RWPE2 (cell line): ENCODE measurements around the gene SPINDOC.

Source experiments
- ATAC-seq: fragments of 200-7000 bp; cut with Tn5 transposase; 3 replicates; pipeline ENCODE4 v1.9.1; 2021; ENCODE audit warnings: low read depth
- DNase-seq: peaks from one replicate; pipeline ENCODE4 v3.0.0-alpha.2; 2020; ENCODE audit warnings: low spot score
- H3K27ac ChIP-seq: fragments of 450-650 bp; 2 replicates; pipeline ENCODE4 v1.5.1; 2017; ENCODE audit warnings: mild to moderate bottlenecking; ENCODE audit not compliant: poor library complexity, severe bottlenecking
- H3K27me3 ChIP-seq: fragments of 250-450 bp; sonication (Bioruptor Pico); 2 replicates; pipeline ENCODE4 v1.5.1; 2021; ENCODE audit warnings: mild to moderate bottlenecking, moderate library complexity; ENCODE audit not compliant: insufficient read depth, poor library complexity, severe bottlenecking
- H3K36me3 ChIP-seq: fragments of 250-450 bp; sonication (Bioruptor Pico); 2 replicates; pipeline ENCODE4 v1.5.1; 2020; ENCODE audit warnings: low read depth, mild to moderate bottlenecking, moderate library complexity
- H3K4me1 ChIP-seq: fragments of 250-450 bp; sonication (Bioruptor Pico); 2 replicates; pipeline ENCODE4 v1.5.1; 2021; ENCODE audit warnings: mild to moderate bottlenecking, moderate library complexity; ENCODE audit not compliant: insufficient read depth, poor library complexity, severe bottlenecking
- H3K4me3 ChIP-seq: fragments of 250-450 bp; sonication (Bioruptor Pico); 2 replicates; pipeline ENCODE4 v1.5.1; 2021; ENCODE audit warnings: mild to moderate bottlenecking, moderate library complexity; ENCODE audit not compliant: severe bottlenecking
- H3K9me3 ChIP-seq: fragments of 250-450 bp; sonication (Bioruptor Pico); 2 replicates; pipeline ENCODE4 v1.5.1; 2021; ENCODE audit warnings: mild to moderate bottlenecking, moderate library complexity; ENCODE audit not compliant: severe bottlenecking
- TF ChIP-seq, protein P1 (sequence below): fragments of 450-650 bp; IDR thresholded peaks from one replicate; pipeline ENCODE4 v1.5.1; 2017; ENCODE audit warnings: mild to moderate bottlenecking, moderate library complexity; ENCODE audit not compliant: poor library complexity, severe bottlenecking

Gene SPINDOC

GRCh38 chr11:63765688-63766241 is 47.5 kb upstream of the SPINDOC start:
- H3K27me3 ChIP-seq, result no peaks in the 10 kb centered on the region
- no peaks in the 10 kb centered on the region for H3K9me3 ChIP-seq
- H3K4me1 ChIP-seq, result peaks cover 4% of the 10 kb centered on the region
- TF ChIP-seq, protein P1, sequence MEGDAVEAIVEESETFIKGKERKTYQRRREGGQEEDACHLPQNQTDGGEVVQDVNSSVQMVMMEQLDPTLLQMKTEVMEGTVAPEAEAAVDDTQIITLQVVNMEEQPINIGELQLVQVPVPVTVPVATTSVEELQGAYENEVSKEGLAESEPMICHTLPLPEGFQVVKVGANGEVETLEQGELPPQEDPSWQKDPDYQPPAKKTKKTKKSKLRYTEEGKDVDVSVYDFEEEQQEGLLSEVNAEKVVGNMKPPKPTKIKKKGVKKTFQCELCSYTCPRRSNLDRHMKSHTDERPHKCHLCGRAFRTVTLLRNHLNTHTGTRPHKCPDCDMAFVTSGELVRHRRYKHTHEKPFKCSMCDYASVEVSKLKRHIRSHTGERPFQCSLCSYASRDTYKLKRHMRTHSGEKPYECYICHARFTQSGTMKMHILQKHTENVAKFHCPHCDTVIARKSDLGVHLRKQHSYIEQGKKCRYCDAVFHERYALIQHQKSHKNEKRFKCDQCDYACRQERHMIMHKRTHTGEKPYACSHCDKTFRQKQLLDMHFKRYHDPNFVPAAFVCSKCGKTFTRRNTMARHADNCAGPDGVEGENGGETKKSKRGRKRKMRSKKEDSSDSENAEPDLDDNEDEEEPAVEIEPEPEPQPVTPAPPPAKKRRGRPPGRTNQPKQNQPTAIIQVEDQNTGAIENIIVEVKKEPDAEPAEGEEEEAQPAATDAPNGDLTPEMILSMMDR, result no peak
- H3K27ac ChIP-seq, result no peak overlapping the region
- DNase-seq (no peak), ATAC-seq (no peak)
- no peak overlapping the region for H3K4me3 ChIP-seq
- H3K36me3 ChIP-seq, result peaks cover 3% of the 10 kb centered on the region; the same call in 1 of the 2 replicates

DNA sequence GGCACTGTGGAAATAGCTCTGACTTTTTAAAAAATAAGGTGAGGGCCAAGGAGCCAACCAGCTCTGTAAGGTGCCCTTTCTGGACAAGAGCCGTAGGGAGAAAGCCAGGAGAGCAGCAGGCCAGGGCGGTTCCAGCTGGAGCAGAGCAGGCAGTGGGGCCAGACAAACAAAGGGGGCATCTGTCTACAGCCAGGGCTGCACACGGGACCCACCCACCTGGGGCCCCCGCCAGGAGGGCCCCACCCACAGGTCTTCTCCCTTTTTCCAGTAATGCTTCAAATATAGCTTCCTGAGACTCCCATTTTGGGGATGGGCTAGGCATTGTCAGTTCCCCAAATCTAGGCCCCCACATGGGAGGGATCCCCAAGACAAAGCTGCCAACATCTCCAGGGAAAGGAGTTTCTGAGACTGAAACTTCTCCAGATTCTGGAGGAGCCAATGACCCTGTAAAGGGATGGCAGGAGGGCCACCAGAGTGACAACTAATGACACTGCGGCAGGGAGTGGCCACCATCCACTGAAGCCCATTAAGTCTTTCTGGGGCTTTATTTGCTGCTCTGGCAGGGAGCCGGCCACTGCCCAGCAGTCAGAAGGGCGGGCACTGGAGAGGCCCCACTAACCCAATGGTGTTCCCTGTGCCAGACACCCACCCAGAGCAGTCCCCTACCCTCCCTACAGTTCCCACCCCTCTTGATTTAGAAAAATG is 46.6 kb upstream of the SPINDOC start:
- Histone ChIP-seq H3K4me1 (peaks cover 4% of the 10 kb centered on the region), H3K27ac (peak overlapping the region; percentile 47), H3K9me3 (no peaks in the 10 kb centered on the region), H3K4me3 (no peak overlapping the region), H3K36me3 (peaks cover 3% of the 10 kb centered on the region; the same call in 1 of the 2 replicates), H3K27me3 (no peaks in the 10 kb centered on the region)
- TF ChIP-seq, protein P1, result no peak
- DNase-seq, result no peak
- no peak for ATAC-seq

DNA sequence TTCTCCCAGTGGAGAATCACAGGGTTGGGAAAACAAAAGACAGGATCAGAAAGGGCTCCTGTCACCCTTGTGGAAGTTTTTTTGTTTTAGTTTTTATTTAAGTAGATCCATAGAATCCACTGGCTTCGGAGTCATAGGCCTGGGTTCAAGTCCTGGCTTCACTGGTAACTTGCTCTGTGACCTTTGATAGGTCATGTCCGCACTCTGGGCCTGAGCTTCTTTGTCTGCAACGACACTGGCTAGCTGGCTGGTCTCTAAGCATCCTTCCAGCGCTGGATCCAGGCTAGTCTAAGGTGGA is 46.0 kb upstream of the SPINDOC start:
- DNase-seq, result no peak
- no peaks in the 10 kb centered on the region for H3K9me3 ChIP-seq
- H3K36me3 ChIP-seq, result peaks cover 3% of the 10 kb centered on the region; the same call in 1 of the 2 replicates
- no peaks in the 10 kb centered on the region for H3K27me3 ChIP-seq
- TF ChIP-seq, protein P1, result no peak
- H3K4me1 ChIP-seq, result peaks cover 4% of the 10 kb centered on the region
- peak overlapping the region; percentile 47 for H3K27ac ChIP-seq
- no peak for ATAC-seq
- peak overlapping the region; percentile 94 for H3K4me3 ChIP-seq

DNA sequence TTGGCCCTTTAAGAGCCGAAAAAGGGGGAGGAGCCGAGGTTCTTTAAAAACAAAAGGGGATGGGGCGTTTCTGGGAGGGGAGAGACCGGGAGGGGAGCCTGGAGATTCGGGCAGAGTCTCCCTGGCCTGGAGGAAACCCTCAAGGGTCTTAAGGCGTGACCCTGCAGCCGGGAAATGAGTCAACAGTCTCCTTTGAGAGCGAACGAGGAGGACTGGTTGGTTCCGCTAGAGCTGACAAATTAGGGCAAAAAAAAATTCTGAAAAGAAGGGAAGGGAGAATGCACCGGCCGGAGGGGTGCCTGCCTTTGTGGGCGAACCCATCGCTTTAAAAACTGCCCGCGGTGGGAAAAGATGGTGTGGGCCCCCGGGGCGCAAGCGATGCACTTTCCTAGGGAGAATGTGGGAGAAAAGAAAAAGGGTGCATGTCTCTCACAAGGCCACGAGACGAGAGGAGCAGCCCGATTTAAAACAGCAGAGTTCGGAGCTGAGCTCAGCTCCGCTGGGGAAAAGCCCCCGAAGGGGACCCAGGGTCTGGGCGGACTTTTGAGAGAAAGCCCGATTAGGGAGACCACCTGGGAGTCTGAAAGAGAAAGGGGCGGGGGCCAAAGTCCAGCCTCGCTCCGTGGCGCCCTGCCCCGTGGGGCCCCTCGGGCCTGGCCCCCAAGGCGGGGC is 45.6 kb upstream of the SPINDOC start:
- H3K4me3 ChIP-seq, result peak overlapping the region; percentile 94
- ATAC-seq (peak; percentile 49), DNase-seq (peak; percentile 65)
- TF ChIP-seq, protein P1, result no peak
- peaks cover 4% of the 10 kb centered on the region for H3K4me1 ChIP-seq
- peak overlapping the region; percentile 47 for H3K27ac ChIP-seq
- no peaks in the 10 kb centered on the region for H3K9me3 ChIP-seq
- no peaks in the 10 kb centered on the region for H3K27me3 ChIP-seq
- no peaks in the 10 kb centered on the region for H3K36me3 ChIP-seq
